Measurements from ENCODE around the gene PYGB.

The PYGB gene

DNA sequence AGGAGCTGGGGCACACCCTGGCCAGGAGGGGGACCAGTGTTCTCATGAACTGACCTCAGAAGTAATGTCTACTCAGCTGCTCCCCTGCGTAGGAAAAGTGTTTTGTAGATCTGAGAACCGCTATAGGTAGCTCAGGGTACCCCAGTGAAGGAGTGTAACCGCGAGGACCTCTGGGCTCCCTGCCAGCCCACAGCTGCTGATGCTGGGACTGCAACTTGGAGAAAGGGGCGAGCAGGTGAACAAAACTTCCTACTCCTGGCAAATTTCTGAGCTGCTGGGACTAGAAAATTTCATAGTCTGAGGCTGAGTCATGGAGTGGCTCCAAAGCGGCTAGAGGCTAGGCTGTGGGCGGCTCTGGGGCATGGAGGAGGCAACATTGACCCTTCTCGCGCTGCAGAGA is 51.9 kb downstream of the PYGB start:
- peak; percentile 60 for ATAC-seq
- TF ChIP-seq ZNF565 (CRISPR knock-in tag; conservative IDR thresholded peaks at IDR 0.05; ENCODE audit: low read depth): no peak
- no peak for TF ChIP-seq CSDC2 (CRISPR knock-in tag; IDR thresholded peaks at IDR 0.05)
- no peak for TF ChIP-seq OSR1 (CRISPR knock-in tag; IDR thresholded peaks at IDR 0.05)
- no peak for TF ChIP-seq ZFP3 (CRISPR knock-in tag; IDR thresholded peaks at IDR 0.05)
- TF ChIP-seq ZFP30 (CRISPR knock-in tag; IDR thresholded peaks at IDR 0.05): no peak
- no peak for TF ChIP-seq PPARA (CRISPR knock-in tag; IDR thresholded peaks at IDR 0.05; ENCODE audit: borderline replicate concordance)
- TF ChIP-seq, protein P1, sequence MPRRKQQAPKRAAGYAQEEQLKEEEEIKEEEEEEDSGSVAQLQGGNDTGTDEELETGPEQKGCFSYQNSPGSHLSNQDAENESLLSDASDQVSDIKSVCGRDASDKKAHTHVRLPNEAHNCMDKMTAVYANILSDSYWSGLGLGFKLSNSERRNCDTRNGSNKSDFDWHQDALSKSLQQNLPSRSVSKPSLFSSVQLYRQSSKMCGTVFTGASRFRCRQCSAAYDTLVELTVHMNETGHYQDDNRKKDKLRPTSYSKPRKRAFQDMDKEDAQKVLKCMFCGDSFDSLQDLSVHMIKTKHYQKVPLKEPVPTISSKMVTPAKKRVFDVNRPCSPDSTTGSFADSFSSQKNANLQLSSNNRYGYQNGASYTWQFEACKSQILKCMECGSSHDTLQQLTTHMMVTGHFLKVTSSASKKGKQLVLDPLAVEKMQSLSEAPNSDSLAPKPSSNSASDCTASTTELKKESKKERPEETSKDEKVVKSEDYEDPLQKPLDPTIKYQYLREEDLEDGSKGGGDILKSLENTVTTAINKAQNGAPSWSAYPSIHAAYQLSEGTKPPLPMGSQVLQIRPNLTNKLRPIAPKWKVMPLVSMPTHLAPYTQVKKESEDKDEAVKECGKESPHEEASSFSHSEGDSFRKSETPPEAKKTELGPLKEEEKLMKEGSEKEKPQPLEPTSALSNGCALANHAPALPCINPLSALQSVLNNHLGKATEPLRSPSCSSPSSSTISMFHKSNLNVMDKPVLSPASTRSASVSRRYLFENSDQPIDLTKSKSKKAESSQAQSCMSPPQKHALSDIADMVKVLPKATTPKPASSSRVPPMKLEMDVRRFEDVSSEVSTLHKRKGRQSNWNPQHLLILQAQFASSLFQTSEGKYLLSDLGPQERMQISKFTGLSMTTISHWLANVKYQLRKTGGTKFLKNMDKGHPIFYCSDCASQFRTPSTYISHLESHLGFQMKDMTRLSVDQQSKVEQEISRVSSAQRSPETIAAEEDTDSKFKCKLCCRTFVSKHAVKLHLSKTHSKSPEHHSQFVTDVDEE (CRISPR knock-in tag; IDR thresholded peaks at IDR 0.05): no peak
- TF ChIP-seq ISL1 (CRISPR knock-in tag; IDR thresholded peaks at IDR 0.05): no peak
- no peak for TF ChIP-seq TOX (CRISPR knock-in tag; IDR thresholded peaks at IDR 0.05; ENCODE audit: borderline replicate concordance)

DNA sequence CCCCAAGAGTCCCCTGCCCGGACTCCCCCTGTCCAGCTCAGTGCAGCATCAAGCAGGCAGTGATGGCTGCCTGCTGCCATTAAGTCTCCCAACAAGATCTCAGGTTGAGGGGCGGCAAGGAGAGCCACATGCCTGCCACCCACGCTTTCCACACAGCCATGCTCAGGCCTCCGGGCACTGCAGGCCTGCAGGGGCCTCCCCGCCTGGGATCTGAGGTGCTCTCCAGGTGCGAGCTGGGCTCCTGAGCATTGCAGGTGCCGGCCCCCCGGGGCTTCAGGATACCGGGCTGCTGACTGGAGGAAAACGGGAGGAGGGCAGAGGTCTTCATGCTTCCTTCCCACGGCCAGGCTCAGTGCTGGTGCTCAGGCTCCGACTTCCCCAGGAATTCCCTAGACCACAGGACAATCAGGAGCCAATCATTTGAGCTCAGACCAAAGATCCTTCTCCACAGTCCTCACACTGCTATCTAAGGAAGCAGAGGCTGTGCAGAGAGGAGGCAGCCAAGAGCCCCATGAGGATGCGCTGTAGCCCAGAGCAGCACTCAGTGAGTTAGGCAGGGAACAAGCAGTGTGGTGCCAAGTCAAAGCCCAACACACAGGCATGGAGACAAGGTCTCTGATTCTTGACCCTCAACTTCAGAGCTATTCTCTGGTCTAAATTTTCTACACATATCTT is 52.7 kb downstream of the PYGB start:
- TF ChIP-seq TCF4 (CRISPR knock-in tag; IDR thresholded peaks at IDR 0.05; ENCODE audit: borderline replicate concordance) (no peak), TOX (CRISPR knock-in tag; IDR thresholded peaks at IDR 0.05; ENCODE audit: borderline replicate concordance) (no peak), ISL1 (CRISPR knock-in tag; IDR thresholded peaks at IDR 0.05) (no peak), ARNTL (CRISPR knock-in tag; IDR thresholded peaks at IDR 0.05; ENCODE audit: borderline replicate concordance, low read depth) (no peak), ZNF565 (CRISPR knock-in tag; conservative IDR thresholded peaks at IDR 0.05; ENCODE audit: low read depth) (no peak), ZNF70 (CRISPR knock-in tag; IDR thresholded peaks at IDR 0.05) (no peak), ZNF8 (CRISPR knock-in tag; IDR thresholded peaks at IDR 0.05) (no peak), OSR1 (CRISPR knock-in tag; IDR thresholded peaks at IDR 0.05) (no peak), RARB (CRISPR knock-in tag; IDR thresholded peaks at IDR 0.05) (no peak), SNAI2 (CRISPR knock-in tag; IDR thresholded peaks at IDR 0.05) (no peak), ZC3H10 (CRISPR knock-in tag; IDR thresholded peaks at IDR 0.05) (no peak), BACH2 (CRISPR knock-in tag; IDR thresholded peaks at IDR 0.05; ENCODE audit: borderline replicate concordance) (no peak), CSDC2 (CRISPR knock-in tag; IDR thresholded peaks at IDR 0.05) (no peak), ZFP30 (CRISPR knock-in tag; IDR thresholded peaks at IDR 0.05) (no peak)
- TF ChIP-seq, protein P1 (CRISPR knock-in tag; IDR thresholded peaks at IDR 0.05): no peak
- TF ChIP-seq, protein P2, sequence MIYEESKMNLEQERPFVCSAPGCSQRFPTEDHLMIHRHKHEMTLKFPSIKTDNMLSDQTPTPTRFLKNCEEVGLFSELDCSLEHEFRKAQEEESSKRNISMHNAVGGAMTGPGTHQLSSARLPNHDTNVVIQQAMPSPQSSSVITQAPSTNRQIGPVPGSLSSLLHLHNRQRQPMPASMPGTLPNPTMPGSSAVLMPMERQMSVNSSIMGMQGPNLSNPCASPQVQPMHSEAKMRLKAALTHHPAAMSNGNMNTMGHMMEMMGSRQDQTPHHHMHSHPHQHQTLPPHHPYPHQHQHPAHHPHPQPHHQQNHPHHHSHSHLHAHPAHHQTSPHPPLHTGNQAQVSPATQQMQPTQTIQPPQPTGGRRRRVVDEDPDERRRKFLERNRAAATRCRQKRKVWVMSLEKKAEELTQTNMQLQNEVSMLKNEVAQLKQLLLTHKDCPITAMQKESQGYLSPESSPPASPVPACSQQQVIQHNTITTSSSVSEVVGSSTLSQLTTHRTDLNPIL (CRISPR knock-in tag; IDR thresholded peaks at IDR 0.05; ENCODE audit: low read depth): no peak
- TF ChIP-seq, protein P3, sequence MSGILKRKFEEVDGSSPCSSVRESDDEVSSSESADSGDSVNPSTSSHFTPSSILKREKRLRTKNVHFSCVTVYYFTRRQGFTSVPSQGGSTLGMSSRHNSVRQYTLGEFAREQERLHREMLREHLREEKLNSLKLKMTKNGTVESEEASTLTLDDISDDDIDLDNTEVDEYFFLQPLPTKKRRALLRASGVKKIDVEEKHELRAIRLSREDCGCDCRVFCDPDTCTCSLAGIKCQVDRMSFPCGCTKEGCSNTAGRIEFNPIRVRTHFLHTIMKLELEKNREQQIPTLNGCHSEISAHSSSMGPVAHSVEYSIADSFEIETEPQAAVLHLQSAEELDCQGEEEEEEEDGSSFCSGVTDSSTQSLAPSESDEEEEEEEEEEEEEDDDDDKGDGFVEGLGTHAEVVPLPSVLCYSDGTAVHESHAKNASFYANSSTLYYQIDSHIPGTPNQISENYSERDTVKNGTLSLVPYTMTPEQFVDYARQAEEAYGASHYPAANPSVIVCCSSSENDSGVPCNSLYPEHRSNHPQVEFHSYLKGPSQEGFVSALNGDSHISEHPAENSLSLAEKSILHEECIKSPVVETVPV (CRISPR knock-in tag; IDR thresholded peaks at IDR 0.05): no peak
- TF ChIP-seq, protein P4, sequence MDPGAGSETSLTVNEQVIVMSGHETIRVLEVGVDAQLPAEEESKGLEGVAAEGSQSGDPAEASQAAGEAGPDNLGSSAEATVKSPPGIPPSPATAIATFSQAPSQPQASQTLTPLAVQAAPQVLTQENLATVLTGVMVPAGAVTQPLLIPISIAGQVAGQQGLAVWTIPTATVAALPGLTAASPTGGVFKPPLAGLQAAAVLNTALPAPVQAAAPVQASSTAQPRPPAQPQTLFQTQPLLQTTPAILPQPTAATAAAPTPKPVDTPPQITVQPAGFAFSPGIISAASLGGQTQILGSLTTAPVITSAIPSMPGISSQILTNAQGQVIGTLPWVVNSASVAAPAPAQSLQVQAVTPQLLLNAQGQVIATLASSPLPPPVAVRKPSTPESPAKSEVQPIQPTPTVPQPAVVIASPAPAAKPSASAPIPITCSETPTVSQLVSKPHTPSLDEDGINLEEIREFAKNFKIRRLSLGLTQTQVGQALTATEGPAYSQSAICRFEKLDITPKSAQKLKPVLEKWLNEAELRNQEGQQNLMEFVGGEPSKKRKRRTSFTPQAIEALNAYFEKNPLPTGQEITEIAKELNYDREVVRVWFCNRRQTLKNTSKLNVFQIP (CRISPR knock-in tag; IDR thresholded peaks at IDR 0.05; ENCODE audit: borderline replicate concordance, low read depth): no peak
- ATAC-seq: peak; percentile 44
